SU-DHL-6 (cell line): ENCODE results near the gene CCL25.

Experiments
- H2AFZ ChIP-seq: fragments of 200-600 bp; sonication (generic); 2 replicates; pipeline ENCODE4 v1.6.1; 2014; ENCODE audit warnings: low read depth, mild to moderate bottlenecking, moderate library complexity, mixed read lengths, antibody characterized with exemption, low read length; ENCODE audit not compliant: severe bottlenecking
- H3F3A ChIP-seq: fragments of 200-600 bp; shearing (Covaris generic); 2 replicates; pipeline ENCODE4 v1.6.0; 2016; ENCODE audit warnings: antibody characterized with exemption, mild to moderate bottlenecking; ENCODE audit not compliant: insufficient read depth
- H3K27ac ChIP-seq: fragments of 200-600 bp; sonication (generic); 2 replicates; pipeline ENCODE4 v1.5.1; 2016; ENCODE audit warnings: low read depth, mild to moderate bottlenecking, low read length, moderate library complexity, mixed read lengths
- H3K27me3 ChIP-seq: fragments of 200-600 bp; sonication (generic), shearing (Covaris generic); 2 replicates; pipeline ENCODE4 v1.6.0; 2014; ENCODE audit warnings: mild to moderate bottlenecking, low read length
- H3K36me3 ChIP-seq: fragments of 200-600 bp; sonication (generic); 2 replicates; pipeline ENCODE4 v1.6.1; 2014; ENCODE audit warnings: mild to moderate bottlenecking, low read length, mixed read lengths
- H3K4me2 ChIP-seq: fragments of 300-600, 200-600 bp; shearing (Covaris generic), sonication (generic); 2 replicates; pipeline ENCODE4 v1.6.0; 2014; ENCODE audit warnings: low read length, low read depth, mild to moderate bottlenecking; ENCODE audit not compliant: poor library complexity, severe bottlenecking
- H3K4me3 ChIP-seq: fragments of 200-600 bp; sonication (generic); 2 replicates; pipeline ENCODE4 v1.5.1; 2014; ENCODE audit warnings: antibody characterized with exemption, low read length, mild to moderate bottlenecking, mixed read lengths; ENCODE audit not compliant: insufficient read depth, poor library complexity, severe bottlenecking
- H3K79me2 ChIP-seq: fragments of 200-600 bp; sonication (generic); 2 replicates; pipeline ENCODE4 v1.6.1; 2014; ENCODE audit warnings: mild to moderate bottlenecking, low read length, moderate library complexity; ENCODE audit not compliant: insufficient read depth
- H3K9ac ChIP-seq: fragments of 200-600 bp; sonication (generic); 2 replicates; pipeline ENCODE4 v1.7.0; 2014; ENCODE audit warnings: mild to moderate bottlenecking, low read length
- H3K9me2 ChIP-seq: fragments of 200-600 bp; sonication (generic); replicated peaks from 2 replicates; pipeline ENCODE4 v1.6.1; 2014; ENCODE audit warnings: low read length; ENCODE audit not compliant: insufficient read depth
- H3K9me3 ChIP-seq: fragments of 200-600 bp; sonication (generic); 2 replicates; pipeline ENCODE4 v1.6.1; 2014; ENCODE audit warnings: low read length, mixed read lengths; ENCODE audit not compliant: insufficient read depth
- H4K20me1 ChIP-seq: fragments of 200-600 bp; sonication (generic); 2 replicates; pipeline ENCODE4 v1.6.1; 2014; ENCODE audit warnings: low read depth, mild to moderate bottlenecking, antibody characterized with exemption, low read length, moderate library complexity, mixed read lengths
- CTCF ChIP-seq: fragments of 200-600 bp; sonication (generic); IDR thresholded peaks from one replicate; pipeline ENCODE4 v1.5.1; 2017; ENCODE audit warnings: antibody characterized with exemption, mild to moderate bottlenecking, low read length, moderate library complexity; ENCODE audit not compliant: insufficient read depth, poor library complexity, severe bottlenecking
- EZH2phosphoT487 ChIP-seq: fragments of 200-600 bp; sonication (generic), shearing (Covaris generic); conservative IDR thresholded peaks from 2 replicates; pipeline ENCODE4 v1.6.1; 2018; ENCODE audit warnings: mild to moderate bottlenecking, antibody characterized with exemption, low read length, moderate library complexity, mixed read lengths

The CCL25 gene

DNA sequence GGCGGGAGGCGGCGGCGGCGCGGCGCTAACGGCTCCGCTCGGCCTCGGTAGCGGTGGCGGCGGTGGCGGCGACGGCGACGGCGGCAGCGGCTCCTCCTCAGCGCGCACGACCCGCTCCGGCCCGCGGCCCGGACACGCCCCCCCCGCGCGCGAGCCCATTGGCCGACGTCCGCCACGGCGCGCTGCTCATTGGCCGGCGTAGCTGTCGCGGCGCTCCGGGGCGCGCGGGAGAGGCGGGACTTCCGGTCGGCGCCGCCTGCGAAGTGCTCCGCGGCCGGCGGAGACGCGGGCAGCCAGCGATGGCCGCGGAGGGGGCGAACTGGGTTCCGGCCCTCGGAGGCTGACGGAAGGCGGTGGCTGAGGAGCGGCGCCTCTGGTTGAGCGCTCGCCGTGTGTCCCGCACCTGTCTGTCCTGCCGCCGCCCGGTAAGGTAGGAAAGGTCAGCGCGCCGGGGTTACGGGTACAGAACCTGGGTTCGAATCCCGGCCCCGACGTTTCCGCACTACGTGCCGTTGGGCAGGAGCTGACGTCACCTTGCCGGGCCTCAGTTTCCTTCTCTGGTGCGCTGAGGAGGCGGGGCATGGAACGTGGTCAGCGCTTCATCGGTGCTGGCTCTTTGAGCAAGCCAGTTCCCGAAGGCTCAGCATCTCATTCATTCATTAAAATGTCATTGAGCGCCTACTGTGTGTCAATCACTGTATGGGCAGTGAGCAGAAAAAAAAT is 46.9 kb upstream of the CCL25 start, which contains the start of gene ELAVL1:
ELAVL1 (minus strand) TSS at position 108 of the 723 bp plus-strand sequence. CDS start 13,826 bp downstream, outside the sequence.
- Histone ChIP-seq H3K9me3 (no peaks in the 10 kb centered on the region), H3K4me3 (peak within 1 kb of the TSS; percentile 97), H3K4me2 (peak within 1 kb of the TSS; percentile 83), H3K27me3 (no peaks in the 10 kb centered on the region), H3K9ac (peak within 1 kb of the TSS; percentile 90), H3K79me2 (peaks cover 49% of the 10 kb centered on the region), H3K9me2 (no peaks in the 10 kb centered on the region), H2AFZ (peak within 1 kb of the TSS; percentile 65), H3F3A (peaks cover 18% of the 10 kb centered on the region), H3K27ac (peak within 1 kb of the TSS; percentile 78), H3K36me3 (no peaks in the 10 kb centered on the region), H4K20me1 (peaks cover 20% of the 10 kb centered on the region; the same call in 1 of the 2 replicates)
- no peak for TF ChIP-seq EZH2phosphoT487
- TF ChIP-seq CTCF, result no peak

- Histone ChIP-seq H3K27ac (no peak overlapping the region), H3K9me3 (no peaks in the 10 kb centered on the region), H2AFZ (peak overlapping the region; percentile 85), H3K79me2 (no peaks in the 10 kb centered on the region), H3K36me3 (no peaks in the 10 kb centered on the region), H3K9me2 (no peaks in the 10 kb centered on the region), H3K4me3 (no peak overlapping the region), H3K4me2 (peak overlapping the region; percentile 19), H3K9ac (no peak overlapping the region), H3F3A (no peaks in the 10 kb centered on the region), H4K20me1 (no peaks in the 10 kb centered on the region), H3K27me3 (no peaks in the 10 kb centered on the region)
- no peak for TF ChIP-seq EZH2phosphoT487
- peak; percentile 54 for TF ChIP-seq CTCF
These were observed 34.8 kb upstream of the CCL25 start for GRCh38 chr19:8017808-8018207.

GRCh38 chr19:8020681-8021080 is 31.9 kb upstream of the CCL25 start:
- no peak overlapping the region for H3K9ac ChIP-seq
- H3K9me2 ChIP-seq, result no peaks in the 10 kb centered on the region
- H3K4me3 ChIP-seq, result no peak overlapping the region
- H3K79me2 ChIP-seq, result no peaks in the 10 kb centered on the region
- no peaks in the 10 kb centered on the region for H3K27me3 ChIP-seq
- no peaks in the 10 kb centered on the region for H3K9me3 ChIP-seq
- no peaks in the 10 kb centered on the region for H3K36me3 ChIP-seq
- H4K20me1 ChIP-seq, result no peaks in the 10 kb centered on the region
- H3K4me2 ChIP-seq, result no peak overlapping the region
- no peaks in the 10 kb centered on the region for H3F3A ChIP-seq
- H3K27ac ChIP-seq, result no peak overlapping the region
- H2AFZ ChIP-seq, result no peak overlapping the region
- TF ChIP-seq CTCF (no peak), EZH2phosphoT487 (no peak)
